ENCODE data around the gene ALOX5AP. TPM values are rescaled to one million over a fixed set of nuclear protein-coding genes. Genes with fewer than 3 reads are reported as not detected.

Gene ALOX5AP
- total RNA-seq, 3 donors from 2014 or later: 5.1 to 13.8 (median 11.8) TPM

- no peak overlapping the region for H3K4me3 ChIP-seq
- ATAC-seq (peak; percentile 17), DNase-seq (no peak)
- no peaks in the 10 kb centered on the region for H3K4me1 ChIP-seq (ENCODE audit: low read depth)
- no peaks in the 10 kb centered on the region for H3K9me3 ChIP-seq
- TF ChIP-seq CTCF (IDR thresholded peaks at IDR 0.05): no peak
- intact Hi-C loops (cut with DNase I, micrococcal nuclease): no loop called here
- H3K36me3 ChIP-seq (ENCODE audit: low read depth): no peaks in the 10 kb centered on the region
Measured at GRCh38 chr13:30711375-30711774, 24.0 kb upstream of the ALOX5AP start.

- no peak for DNase-seq
- ATAC-seq: no peak
- Histone ChIP-seq H3K4me3 (no peak overlapping the region), H3K4me1 (ENCODE audit: low read depth) (no peaks in the 10 kb centered on the region), H3K36me3 (ENCODE audit: low read depth) (no peaks in the 10 kb centered on the region), H3K9me3 (no peaks in the 10 kb centered on the region)
- no peak for TF ChIP-seq CTCF (IDR thresholded peaks at IDR 0.05)
- intact Hi-C loops (cut with DNase I, micrococcal nuclease): no loop called here
Measured at GRCh38 chr13:30711837-30712236, 23.5 kb upstream of the ALOX5AP start.

GRCh38 chr13:30712536-30713532 lies 22.5 kb upstream of the ALOX5AP start:
- no peak for DNase-seq
- no peak for TF ChIP-seq CTCF (IDR thresholded peaks at IDR 0.05)
- H3K4me3 ChIP-seq: no peak overlapping the region
- no peaks in the 10 kb centered on the region for H3K36me3 ChIP-seq (ENCODE audit: low read depth)
- intact Hi-C loops (cut with DNase I, micrococcal nuclease): no loop called here
- no peaks in the 10 kb centered on the region for H3K9me3 ChIP-seq
- peak; percentile 93 for ATAC-seq
- H3K4me1 ChIP-seq (ENCODE audit: low read depth): no peaks in the 10 kb centered on the region

- Histone ChIP-seq H3K4me1 (ENCODE audit: low read depth) (no peaks in the 10 kb centered on the region), H3K36me3 (ENCODE audit: low read depth) (no peaks in the 10 kb centered on the region), H3K9me3 (no peaks in the 10 kb centered on the region), H3K4me3 (no peak overlapping the region)
- no peak for TF ChIP-seq CTCF (IDR thresholded peaks at IDR 0.05)
- ATAC-seq (no peak), DNase-seq (no peak)
- intact Hi-C loops (cut with DNase I, micrococcal nuclease): no loop called here
Measured at GRCh38 chr13:30714629-30715371, 20.5 kb upstream of the ALOX5AP start.

GRCh38 chr13:30715372-30715756 lies 20.0 kb upstream of the ALOX5AP start:
- TF ChIP-seq CTCF (IDR thresholded peaks at IDR 0.05): no peak
- no peaks in the 10 kb centered on the region for H3K9me3 ChIP-seq
- intact Hi-C loops (cut with DNase I, micrococcal nuclease): no loop called here
- H3K36me3 ChIP-seq (ENCODE audit: low read depth): no peaks in the 10 kb centered on the region
- no peak overlapping the region for H3K4me3 ChIP-seq
- no peak for ATAC-seq
- DNase-seq: no peak
- no peaks in the 10 kb centered on the region for H3K4me1 ChIP-seq (ENCODE audit: low read depth)
